GM19452 (cell line): ENCODE measurements around the gene RIMS3.
A peak's percentile ranks its signal among the peaks of the same experiment; 100 is the strongest.
"Not testable (repeated sequence)": the region's sequence is repeated elsewhere in the genome, so short reads cannot be mapped to it uniquely, and the experiment has no call there.

Experiments
- ATAC-seq: cut with Tn5 transposase; IDR thresholded peaks from one replicate; pipeline ENCODE4 v1.9.1; 2021; ENCODE audit not compliant: unreplicated experiment

The RIMS3 gene

DNA sequence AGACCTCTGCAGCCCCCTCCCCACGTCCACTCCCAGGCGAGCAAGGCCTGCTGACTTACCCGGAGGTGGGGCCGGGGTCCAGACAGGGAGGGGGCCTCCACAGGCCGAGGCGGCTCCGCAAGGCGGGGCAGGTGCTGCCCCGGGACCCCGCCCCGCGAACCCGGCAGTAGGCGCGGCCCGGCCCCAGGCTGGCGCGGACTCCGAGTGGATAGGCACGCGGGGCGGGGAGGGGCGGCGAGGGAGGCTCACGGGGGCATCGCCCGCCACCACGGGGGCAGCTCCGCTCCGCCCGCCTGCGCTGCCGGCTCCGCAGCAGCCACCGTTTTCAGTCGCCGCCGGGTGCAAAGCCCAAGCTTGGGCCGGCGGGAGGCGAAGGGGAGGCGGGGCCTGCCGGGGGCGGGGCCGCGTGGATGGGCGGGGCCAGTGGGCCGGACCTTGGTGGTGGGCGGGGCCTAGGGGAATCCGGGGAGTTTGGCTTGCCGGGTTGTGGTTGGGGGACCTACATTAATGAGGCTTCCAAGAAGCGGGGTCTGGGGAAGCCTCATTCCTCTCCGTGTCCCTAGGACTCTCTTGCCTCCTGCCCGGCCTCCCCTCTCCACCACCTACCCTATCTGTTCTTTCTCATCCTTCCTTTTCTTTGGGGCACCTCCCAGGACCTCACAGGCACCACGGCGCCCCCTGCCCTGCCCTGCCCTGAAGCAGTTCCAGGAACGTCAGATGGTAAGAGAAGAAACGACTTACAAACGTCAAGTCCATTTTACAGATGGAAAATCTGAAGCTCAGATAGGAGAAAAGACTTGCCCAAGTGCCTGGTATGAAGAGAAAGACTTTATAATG, at the start of gene RIMS3:
TSS of gene RIMS3 (minus strand) at position 348 of the 837 bp plus-strand sequence. CDS start 23,757 bp downstream, outside the sequence.
- peak; percentile 68 for ATAC-seq

DNA sequence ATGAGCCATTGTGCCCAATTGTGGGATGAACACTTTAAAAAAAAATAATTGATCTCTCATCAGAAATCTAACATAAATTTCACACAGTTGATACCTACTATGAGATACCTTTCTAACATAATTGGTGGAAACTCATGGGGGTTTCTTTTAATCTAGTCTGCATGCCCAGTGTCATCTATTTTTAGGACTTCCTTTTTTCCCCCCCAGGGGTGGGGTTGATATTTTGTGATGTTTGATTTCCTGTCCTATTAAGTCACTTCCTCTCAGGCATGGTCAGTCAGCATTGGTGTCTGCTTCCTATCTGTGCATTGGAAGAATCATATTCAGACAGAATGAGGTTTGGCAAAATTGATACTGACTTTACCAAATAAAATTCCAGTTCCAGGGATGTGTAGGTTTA, 47.5 kb upstream of the RIMS3 start:
- no peak for ATAC-seq

DNA sequence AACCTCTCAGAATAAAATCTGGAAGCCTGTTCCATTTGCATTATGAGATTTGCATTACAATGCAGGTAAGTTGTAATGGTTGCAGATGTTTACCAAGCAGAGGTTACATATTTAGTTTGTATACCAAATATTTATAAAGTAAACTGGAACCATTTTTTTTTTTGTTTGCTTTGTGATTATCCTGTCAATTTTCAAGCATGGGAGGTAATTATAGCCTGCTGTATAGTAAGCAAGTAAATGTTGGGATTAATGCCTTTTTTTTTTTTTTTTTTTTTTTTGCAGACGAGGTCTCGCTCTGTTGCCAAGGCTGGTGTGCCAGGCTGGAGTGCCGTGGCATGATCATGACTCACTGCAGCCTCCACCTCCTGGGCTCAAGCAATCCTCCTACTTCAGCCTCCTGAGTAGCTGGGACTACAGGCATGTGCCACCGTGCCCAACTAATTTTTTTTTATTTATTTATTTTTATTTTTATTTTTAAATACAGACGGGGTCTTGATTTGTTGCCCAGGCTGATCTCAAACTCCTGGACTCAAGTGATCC, 47.0 kb upstream of the RIMS3 start:
- no peak for ATAC-seq

DNA sequence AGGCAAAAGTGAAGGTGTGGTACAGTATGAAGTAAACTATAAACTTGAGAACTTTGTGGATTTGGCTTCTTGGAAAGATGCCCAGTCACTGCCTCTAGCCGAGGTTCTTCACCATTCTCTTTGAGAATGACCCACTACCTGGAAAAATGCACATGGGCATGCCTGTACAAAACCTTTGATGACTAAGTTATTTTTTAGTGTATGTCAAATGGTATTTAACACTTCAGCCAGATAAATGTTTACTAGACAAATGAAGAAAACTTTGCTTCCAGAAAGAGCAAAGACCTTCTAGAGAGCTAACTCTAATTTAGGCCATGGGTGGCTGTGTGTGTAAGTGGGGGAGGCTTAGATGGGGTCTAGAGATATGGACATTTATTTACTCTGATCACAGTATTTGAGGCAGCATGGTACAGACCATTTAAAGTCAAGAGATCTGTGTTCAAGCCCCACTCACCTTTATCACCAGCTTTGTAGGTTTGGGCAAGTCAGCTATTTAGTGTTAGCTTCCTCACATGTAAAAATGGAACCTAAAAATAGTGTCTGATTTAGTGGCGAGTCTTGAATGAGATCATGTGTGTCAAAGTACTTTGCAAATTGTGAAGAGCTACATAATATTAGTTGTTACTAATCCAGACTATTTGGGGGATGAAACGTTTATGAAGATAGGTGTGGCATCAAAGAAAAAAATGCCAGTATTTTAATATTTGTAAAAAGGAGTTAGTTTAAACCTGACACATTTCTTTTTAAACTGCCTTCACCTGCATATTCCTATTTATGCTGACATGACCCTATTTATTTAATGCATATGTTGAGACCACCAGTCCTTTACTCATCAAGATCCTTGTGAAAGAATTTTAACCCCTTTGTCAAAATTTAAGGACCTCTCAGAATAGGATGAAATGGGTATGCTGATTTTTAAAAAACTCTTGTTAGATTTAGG, 46.3 kb upstream of the RIMS3 start:
- ATAC-seq: no peak

DNA sequence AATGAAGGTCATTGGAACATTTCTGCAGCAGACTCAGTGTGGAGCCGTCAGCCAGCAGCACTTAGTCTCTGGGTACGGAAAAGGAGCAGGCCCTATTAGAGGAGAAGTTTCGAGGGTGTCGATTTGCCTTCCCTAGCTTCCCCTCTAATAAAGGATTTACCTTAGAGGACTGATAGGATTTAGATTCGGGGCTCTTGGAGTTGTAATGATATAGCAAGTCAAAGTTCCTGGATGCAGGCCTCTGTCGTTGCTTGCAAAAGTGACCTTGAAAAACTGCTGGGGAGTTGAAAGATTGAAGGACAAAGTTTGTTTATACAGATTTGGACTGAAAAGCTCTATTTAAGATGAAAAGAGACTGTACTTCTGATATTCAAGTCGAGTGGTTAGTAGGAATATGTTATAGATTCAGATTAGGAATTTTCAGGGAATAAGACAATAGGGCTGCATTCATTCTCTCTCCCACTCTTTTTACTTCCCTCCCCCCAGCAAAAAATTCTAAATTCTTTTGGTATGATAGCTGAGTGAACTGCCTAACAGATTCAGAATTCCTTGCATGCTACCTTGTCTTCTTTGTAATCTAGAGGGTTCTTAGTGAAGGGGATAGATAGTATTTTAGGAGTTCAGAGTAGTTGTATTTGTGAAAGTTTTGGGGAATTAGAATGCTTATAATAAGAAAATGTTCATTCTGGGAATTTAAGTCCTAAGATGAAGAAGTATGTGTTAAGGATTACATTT, 45.3 kb upstream of the RIMS3 start:
- no peak for ATAC-seq

DNA sequence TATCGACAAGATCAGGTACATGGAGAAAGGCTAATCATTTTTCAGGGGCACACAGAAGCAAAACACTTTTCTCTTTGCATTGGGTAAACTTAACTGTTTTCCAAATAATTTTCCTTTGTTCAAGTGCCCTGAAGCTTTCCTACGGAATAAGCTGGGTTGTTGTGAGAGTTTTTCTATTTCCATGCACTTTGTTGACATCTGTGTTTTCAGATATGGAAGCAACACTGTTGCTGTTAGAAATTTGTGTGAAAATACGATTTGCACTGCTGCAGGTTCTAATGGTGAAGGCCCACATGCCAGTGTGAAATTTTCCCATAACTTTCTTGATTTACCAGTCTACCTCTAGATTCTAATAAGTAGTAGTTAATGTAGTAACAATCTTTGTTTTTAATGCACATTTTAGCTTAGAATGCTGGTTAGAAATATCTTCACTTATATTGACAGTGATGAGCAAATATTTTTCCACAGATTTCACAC, 44.4 kb upstream of the RIMS3 start:
- no peak for ATAC-seq

DNA sequence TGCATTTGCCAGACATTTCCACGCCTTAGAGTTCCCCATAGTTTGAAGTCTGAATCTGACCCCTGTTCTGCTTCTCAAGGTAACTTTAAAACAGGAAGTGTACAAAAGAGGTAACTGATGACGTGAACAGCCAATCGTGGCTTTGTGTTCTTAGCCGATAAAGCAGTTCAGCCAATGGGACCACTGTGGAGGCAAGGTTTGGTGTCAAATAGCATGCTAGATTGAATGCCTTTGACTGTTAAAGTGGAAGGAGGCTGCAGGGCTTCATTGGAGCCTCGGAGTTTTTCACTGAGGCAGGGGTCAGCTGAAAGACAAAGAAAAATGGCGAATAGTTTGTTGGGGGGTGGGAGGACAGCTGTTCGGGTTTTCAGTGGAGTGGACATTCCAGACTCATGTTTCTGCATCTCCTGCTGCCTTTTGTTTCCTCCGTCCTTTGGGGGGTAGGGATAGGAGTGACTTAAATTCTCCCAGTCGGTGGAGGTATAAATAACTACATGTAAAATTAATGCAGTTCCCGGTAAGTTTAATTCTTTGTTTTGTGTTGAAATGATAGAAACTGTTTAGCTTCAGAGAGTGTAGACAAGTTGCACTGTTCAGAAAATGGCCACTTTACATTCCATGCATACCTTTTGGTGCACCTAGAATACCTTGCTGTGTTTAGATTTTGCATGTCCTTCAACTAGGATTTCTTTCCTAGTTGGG, 43.8 kb upstream of the RIMS3 start:
- peak; percentile 87 for ATAC-seq

DNA sequence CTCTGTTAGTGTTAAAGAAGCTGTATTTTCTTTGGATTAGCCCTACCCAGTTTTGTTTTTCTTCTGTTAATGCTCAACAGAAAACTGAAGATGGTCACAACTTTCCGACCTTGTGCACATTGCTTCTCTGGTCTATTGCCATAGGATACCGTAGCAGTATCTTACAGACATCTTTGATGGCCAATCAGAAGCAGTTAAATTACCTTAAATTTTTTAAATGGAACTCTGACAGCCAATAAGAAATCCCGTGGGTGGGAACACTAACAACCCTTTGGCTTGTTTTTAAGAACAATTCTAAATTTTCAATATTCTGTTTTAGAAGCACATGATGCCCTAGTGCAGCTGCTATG, 43.2 kb upstream of the RIMS3 start:
- peak; percentile 73 for ATAC-seq

DNA sequence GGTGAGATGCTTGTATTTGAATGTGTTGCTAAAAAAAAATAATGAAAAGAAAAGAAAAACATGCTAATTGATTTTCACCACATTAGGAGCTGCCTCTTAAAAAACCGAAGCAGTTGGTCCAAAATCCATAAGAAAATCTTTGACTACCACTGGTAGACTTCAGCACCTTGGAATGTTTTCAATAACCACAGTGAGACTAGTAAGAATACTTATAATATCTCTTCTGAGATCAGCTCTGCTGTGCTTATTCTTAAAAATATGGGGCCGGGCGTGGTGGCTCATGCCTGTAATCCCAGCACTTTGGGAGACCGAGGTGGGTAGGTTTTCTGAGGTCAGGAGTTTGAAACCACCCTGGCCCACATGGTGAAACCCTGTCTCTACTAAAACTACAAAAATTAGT, 41.1 kb upstream of the RIMS3 start:
- ATAC-seq: no peak

DNA sequence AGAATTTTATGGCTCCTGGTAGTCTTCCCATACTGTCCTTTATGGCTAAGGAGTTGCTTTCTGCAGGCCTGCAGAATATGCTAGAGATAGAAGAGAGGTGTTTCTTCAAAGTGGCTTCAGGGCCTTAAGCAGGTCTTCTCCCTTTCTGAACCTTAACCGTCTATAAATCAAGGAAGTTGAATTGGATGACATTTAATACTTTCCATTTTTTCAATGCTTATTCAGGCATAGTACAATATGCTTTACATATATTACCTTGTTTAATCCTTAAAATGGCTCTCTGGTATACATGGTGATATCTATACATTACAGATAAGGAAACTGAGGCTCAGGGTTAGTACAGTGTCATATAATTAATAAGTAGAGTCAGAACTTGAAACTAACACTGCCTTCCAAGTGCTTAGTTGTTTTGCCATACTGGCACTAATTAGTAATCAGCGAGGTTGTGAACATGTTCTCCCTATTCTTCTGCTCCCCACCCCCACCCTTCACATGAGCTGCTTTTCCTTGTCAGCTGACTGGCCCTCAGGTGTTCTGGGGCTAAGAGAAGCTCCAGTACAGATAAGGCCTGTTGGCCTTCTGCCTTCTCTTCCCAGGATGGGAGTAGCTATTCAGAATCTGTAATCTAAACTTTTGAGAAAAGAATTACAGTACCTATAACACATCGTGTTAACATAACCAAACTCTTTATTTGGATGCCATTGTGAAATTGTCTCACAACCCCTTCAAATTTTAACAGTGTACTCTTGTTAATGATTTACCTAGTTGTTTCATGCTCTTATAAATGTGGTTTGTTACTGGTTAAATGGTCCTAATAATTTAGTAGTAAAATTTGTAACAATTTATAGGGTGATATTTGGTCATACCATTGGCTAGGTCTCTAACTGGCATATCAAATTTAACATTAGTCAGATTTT, 39.6 kb upstream of the RIMS3 start:
- no peak for ATAC-seq

DNA sequence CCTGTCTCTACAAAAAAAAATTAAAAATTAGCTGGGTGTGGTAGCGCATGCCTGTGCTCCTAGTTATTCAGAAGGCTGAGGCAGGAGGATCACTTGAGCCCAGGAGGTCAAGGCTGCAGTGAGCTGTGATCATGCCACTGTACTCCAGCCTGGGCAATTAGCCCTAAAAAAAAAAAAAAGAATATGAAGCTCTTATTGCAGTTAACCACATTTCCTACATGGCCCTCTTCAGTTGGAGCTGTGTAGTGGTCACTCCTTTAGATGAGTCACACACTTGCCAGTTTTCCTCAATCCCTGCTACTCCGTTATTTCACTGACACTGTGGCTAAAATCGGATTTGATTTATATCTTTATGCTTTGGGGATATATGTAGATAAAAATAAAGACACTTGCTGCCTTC, 37.8 kb upstream of the RIMS3 start:
- no peak for ATAC-seq

DNA sequence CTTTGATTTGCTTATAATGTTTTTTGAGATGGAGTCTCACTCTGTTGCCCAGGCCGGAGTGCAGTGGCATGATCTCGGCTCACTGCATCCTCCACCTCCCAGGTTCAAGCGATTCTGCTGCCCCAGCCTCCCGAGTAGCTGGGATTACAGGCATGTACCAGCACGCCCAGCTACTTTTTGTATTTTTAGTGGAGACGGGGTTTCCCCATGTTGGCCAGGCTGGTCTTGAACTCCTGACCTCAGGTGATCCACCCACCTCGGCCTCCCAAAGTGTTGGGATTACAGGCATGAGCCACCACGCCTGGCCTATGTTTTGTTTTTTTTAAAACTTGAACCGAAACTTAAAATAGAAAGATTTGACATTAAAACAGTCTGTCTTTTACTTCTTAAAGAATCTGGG, 37.3 kb upstream of the RIMS3 start:
- ATAC-seq: not testable (repeated sequence)

DNA sequence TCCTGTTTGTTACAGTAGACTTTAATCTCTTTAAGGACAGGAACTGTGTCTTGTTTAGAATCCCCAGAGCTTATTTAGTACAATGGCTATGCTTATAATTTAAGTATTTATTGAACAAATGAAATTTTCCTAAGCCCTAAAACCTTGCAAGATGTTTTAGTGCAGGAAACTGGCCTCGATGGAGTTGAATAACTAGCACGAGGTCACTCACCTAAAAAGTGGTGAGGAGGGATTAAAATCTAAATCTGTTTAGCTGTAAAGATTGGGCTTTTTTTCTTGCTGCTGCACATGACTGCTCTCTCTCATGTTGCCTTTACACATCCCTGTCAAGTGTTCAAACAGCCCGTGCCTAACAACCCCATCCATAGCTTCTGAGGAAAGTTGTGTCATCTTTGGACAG, 36.2 kb upstream of the RIMS3 start:
- no peak for ATAC-seq

DNA sequence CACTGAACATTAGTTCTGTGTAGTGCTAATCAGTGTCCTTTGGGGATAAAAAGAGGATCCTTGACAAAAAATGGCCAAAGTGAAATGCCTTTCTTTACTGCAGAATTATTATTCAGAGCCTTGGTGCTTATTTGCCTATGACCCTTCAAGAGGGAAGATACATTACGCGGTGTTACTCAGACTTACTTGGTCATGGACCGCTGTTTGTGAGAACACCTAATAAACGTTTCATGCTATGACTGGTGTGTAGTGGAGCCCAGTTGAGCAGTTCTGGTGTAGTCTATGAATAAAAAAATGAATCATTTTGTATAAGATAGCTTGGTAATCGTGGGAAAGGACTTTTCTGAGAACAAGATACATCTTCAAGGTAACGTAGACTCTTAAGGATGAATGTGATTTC, 34.3 kb upstream of the RIMS3 start:
- peak; percentile 62 for ATAC-seq

DNA sequence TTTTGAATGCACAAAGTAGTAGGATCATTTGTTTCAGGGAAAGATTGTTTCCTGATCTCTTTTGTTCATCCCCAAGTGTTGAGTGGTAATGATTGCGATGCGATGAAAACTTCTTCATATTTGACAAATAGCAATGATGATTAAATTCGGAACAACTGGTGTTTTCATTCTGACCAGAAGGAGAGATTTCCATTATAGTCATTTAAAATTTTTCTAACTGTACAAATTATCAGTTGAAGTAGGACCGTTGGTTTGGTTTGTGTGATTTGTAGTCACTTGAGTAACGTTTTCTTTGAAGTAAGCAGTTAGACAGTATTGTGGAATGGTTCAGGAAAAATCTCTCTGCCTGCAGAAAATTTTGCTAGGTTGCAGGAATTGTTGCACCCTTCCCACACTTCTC, 32.0 kb upstream of the RIMS3 start:
- no peak for ATAC-seq

DNA sequence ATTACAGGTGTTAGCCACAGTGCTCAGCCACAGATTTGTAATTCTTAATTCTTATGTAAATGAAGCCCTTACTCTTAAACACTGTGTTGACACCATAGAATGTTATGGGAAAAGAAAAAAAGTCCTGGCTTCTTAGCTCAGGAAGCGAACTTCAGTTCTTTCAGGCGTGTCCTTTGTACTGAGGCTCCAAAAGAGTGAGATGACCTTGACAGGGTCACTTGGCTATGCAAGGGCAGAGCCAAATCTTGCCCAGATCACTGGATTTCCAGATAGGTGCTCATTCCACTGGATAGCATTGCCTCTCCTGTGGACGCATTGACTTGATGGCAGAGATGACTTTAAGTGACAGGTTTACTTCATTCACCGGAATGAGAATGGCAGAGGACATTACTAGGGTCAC, 30.8 kb upstream of the RIMS3 start:
- no peak for ATAC-seq

DNA sequence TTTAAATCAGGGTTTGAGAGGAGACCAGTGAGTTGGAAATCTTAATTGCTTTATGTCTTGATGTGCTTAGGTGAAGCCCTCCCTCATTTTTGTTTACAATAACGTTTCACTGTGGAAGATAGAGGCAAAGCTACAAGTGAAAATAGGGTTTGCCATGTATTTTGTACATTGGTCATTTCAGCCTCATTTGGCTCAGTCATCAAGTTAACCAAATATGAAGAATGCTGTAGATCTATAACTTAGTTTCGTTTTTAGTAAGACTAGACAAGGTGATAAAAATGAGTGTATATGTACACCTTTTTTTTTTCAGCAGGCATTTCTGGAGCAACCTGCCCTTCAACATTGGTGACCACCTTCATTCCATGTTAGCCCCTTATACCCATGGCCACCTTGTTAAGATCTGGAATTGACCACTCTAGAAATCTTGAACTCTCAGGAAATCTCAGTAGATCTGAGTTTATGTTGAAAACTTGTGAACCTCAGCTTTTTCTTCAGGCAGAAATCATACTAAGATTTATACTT, 28.9 kb upstream of the RIMS3 start:
- ATAC-seq: no peak

DNA sequence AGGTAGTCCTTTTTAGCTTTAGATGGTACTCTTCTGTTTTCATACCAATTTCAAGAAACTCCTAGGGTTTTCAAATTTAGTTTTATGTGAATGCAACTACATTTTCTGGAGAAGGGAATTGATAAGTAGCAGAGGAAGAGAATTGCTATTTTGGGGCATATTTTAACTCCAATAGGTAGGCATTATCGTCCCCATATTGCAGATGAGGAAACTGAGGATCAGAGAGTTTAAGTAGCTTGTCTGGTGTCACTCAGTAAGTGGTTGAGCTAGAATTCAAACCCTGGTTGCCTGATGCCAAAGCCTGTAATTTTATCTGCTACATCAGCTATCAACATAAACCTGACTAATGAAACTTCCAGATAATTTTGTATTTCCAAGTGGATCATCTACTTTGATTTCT, 27.9 kb upstream of the RIMS3 start:
- ATAC-seq: no peak

DNA sequence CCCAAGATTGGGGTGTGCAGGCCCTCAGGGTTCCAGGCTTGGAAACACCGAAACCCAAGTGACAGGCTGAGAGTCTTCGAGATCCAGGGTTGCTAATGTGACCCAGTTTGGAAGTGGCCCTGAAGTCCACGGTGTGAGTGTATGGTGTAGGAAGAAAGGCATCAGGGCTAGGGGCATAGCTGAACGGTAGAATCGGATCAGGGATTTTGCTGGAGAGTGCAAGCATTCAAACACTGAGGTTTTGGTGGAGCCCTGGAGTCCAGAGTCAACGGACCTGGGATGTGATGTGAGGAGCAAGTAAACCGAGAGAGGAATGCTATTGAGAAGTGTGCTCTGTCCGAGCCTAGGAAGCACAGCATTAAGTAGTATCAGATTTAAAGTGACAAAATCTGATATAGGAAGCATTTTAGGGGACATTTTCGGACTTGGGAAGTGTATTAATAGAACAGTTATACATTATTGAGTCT, 27.0 kb upstream of the RIMS3 start:
- peak; percentile 6 for ATAC-seq
